ENCODE data around the gene SLC25A34.

The SLC25A34 gene

GRCh38 chr1:15739259-15739658 lies 3.2 kb downstream of the SLC25A34 start:
- Histone ChIP-seq H3K79me2 (ENCODE audit: insufficient read depth, low read length) (no peaks in the 10 kb centered on the region), H3K27me3 (ENCODE audit: insufficient read depth, low read length, poor library complexity, severe bottlenecking) (no peaks in the 10 kb centered on the region), H3K9me2 (replicated peaks; ENCODE audit: low read depth, low read length) (no peaks in the 10 kb centered on the region), H2AFZ (ENCODE audit: low read length) (no peak overlapping the region), H3F3A (ENCODE audit: low read depth) (no peaks in the 10 kb centered on the region), H3K4me3 (ENCODE audit: low read length, poor library complexity, severe bottlenecking) (no peak overlapping the region), H3K4me1 (ENCODE audit: insufficient read depth, low read length, poor library complexity, severe bottlenecking) (no peaks in the 10 kb centered on the region), H3K4me2 (ENCODE audit: low read depth, low read length, poor library complexity, severe bottlenecking) (no peak overlapping the region), H3K36me3 (ENCODE audit: insufficient read depth, low read length) (no peaks in the 10 kb centered on the region), H3K9ac (ENCODE audit: low read depth, low read length, poor library complexity, severe bottlenecking) (no peak overlapping the region), H4K20me1 (ENCODE audit: insufficient read depth, low read length, poor library complexity, severe bottlenecking) (no peaks in the 10 kb centered on the region), H3K9me3 (ENCODE audit: insufficient read depth, low read depth, low read length) (no peaks in the 10 kb centered on the region)
- TF ChIP-seq, protein P1, sequence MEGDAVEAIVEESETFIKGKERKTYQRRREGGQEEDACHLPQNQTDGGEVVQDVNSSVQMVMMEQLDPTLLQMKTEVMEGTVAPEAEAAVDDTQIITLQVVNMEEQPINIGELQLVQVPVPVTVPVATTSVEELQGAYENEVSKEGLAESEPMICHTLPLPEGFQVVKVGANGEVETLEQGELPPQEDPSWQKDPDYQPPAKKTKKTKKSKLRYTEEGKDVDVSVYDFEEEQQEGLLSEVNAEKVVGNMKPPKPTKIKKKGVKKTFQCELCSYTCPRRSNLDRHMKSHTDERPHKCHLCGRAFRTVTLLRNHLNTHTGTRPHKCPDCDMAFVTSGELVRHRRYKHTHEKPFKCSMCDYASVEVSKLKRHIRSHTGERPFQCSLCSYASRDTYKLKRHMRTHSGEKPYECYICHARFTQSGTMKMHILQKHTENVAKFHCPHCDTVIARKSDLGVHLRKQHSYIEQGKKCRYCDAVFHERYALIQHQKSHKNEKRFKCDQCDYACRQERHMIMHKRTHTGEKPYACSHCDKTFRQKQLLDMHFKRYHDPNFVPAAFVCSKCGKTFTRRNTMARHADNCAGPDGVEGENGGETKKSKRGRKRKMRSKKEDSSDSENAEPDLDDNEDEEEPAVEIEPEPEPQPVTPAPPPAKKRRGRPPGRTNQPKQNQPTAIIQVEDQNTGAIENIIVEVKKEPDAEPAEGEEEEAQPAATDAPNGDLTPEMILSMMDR (conservative IDR thresholded peaks at IDR 0.05; ENCODE audit: low read length), result no peak
- TF ChIP-seq EZH2phosphoT487 (IDR thresholded peaks at IDR 0.05; ENCODE audit: borderline replicate concordance), result no peak

DNA sequence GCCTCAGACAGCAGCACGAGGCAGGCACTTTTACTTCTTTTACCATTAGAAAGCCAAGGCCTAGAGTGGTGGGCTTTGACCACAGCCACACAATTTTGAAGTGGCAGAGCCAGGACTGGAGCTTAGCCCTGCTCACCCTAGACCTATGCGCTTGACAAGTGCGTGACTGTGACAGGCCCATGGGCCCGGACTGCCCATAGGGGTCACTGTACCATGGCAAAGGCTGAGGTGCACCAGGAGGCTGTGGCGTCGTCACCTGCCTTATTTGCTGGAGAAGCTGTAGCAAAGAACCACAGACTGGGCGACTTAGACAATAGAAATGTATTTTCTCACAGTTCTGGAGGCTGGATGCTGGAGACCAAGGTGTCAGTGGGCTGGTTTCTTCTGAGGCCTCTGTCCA lies 3.7 kb downstream of the SLC25A34 start:
- TF ChIP-seq EZH2phosphoT487 (IDR thresholded peaks at IDR 0.05; ENCODE audit: borderline replicate concordance), result no peak
- TF ChIP-seq, protein P1 (conservative IDR thresholded peaks at IDR 0.05; ENCODE audit: low read length), result peak; percentile 37
- Histone ChIP-seq H3K4me2 (ENCODE audit: low read depth, low read length, poor library complexity, severe bottlenecking) (no peak overlapping the region), H4K20me1 (ENCODE audit: insufficient read depth, low read length, poor library complexity, severe bottlenecking) (no peaks in the 10 kb centered on the region)

GRCh38 chr1:15740924-15741850 lies 5.1 kb downstream of the SLC25A34 start:
- no peaks in the 10 kb centered on the region for H4K20me1 ChIP-seq (ENCODE audit: insufficient read depth, low read length, poor library complexity, severe bottlenecking)
- H3K4me1 ChIP-seq (ENCODE audit: insufficient read depth, low read length, poor library complexity, severe bottlenecking), result no peaks in the 10 kb centered on the region
- no peak overlapping the region for H3K4me3 ChIP-seq (ENCODE audit: low read length, poor library complexity, severe bottlenecking)
- H3K27me3 ChIP-seq (ENCODE audit: insufficient read depth, low read length, poor library complexity, severe bottlenecking), result no peaks in the 10 kb centered on the region
- no peaks in the 10 kb centered on the region for H3K9me2 ChIP-seq (replicated peaks; ENCODE audit: low read depth, low read length)
- no peak for TF ChIP-seq EZH2phosphoT487 (IDR thresholded peaks at IDR 0.05; ENCODE audit: borderline replicate concordance)
- TF ChIP-seq, protein P1 (conservative IDR thresholded peaks at IDR 0.05; ENCODE audit: low read length), result peak; percentile 86
- H3K4me2 ChIP-seq (ENCODE audit: low read depth, low read length, poor library complexity, severe bottlenecking), result no peak overlapping the region
- no peaks in the 10 kb centered on the region for H3K36me3 ChIP-seq (ENCODE audit: insufficient read depth, low read length)
- H3K79me2 ChIP-seq (ENCODE audit: insufficient read depth, low read length), result no peaks in the 10 kb centered on the region
- H3K9ac ChIP-seq (ENCODE audit: low read depth, low read length, poor library complexity, severe bottlenecking), result no peak overlapping the region
- 0 out of 2 replicates have a peak overlapping the region, but pooled peaks have one; percentile 34 for H2AFZ ChIP-seq (ENCODE audit: low read length)
- H3F3A ChIP-seq (ENCODE audit: low read depth), result no peaks in the 10 kb centered on the region
- no peaks in the 10 kb centered on the region for H3K9me3 ChIP-seq (ENCODE audit: insufficient read depth, low read depth, low read length)

More for the DNA sequence above, 3.7 kb downstream of the SLC25A34 start:
- H3K36me3 ChIP-seq (ENCODE audit: insufficient read depth, low read length), result no peaks in the 10 kb centered on the region
- H3K4me1 ChIP-seq (ENCODE audit: insufficient read depth, low read length, poor library complexity, severe bottlenecking), result no peaks in the 10 kb centered on the region
- H3K79me2 ChIP-seq (ENCODE audit: insufficient read depth, low read length), result no peaks in the 10 kb centered on the region
- H3K9ac ChIP-seq (ENCODE audit: low read depth, low read length, poor library complexity, severe bottlenecking), result no peak overlapping the region
- H2AFZ ChIP-seq (ENCODE audit: low read length), result no peak overlapping the region
- H3K4me3 ChIP-seq (ENCODE audit: low read length, poor library complexity, severe bottlenecking), result no peak overlapping the region
- no peaks in the 10 kb centered on the region for H3F3A ChIP-seq (ENCODE audit: low read depth)
- H3K9me2 ChIP-seq (replicated peaks; ENCODE audit: low read depth, low read length), result no peaks in the 10 kb centered on the region
- no peaks in the 10 kb centered on the region for H3K27me3 ChIP-seq (ENCODE audit: insufficient read depth, low read length, poor library complexity, severe bottlenecking)
- no peaks in the 10 kb centered on the region for H3K9me3 ChIP-seq (ENCODE audit: insufficient read depth, low read depth, low read length)
